Skin of body (tissue), 2 donors: ENCODE data around the gene MBD3L2. TPM values are rescaled to one million over a fixed set of nuclear protein-coding genes. Genes with fewer than 3 reads are reported as not detected.
"Not testable (repeated sequence)": the region's sequence is repeated elsewhere in the genome, so short reads cannot be mapped to it uniquely, and the experiment has no call there.

ENCODE experiments used
- DNase-seq: peaks from one replicate; lab custom pipeline; 2025; lab: John Stamatoyannopoulos, UW
- total RNA-seq: library from RNA; depleted of rRNA; stranded (reverse); fragments of >200 nt; gene quantifications from one replicate; pipeline ENCODE4 v1.2.3, GENCODE V29; 2014

MBD3L2 gene
- total RNA-seq, 1 donor from 2014 or later = not detected

GRCh38 chr19:7059977-7060376 lies 10.9 kb downstream of the MBD3L2 start:
- DNase-seq = not testable (repeated sequence)

DNA sequence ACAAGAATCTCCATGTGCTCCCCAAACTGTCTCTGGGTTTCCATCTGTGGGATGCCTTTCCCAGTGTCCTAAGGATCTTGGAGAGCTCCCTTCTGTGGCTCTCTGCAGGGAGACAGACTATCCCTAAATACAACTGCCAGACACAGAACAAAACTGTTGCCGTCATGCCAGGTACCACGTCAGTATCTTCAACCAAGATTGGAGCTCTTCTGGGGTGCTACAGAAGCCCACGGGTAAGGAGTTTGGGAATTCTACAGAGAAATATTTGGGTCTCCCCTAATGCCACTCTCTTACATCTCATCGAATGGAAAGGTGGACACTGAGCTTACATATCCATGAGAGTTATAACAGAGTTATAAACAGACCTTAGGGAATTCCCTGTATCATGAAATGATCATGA lies 14.2 kb downstream of the MBD3L2 start:
- DNase-seq = no peak

DNA sequence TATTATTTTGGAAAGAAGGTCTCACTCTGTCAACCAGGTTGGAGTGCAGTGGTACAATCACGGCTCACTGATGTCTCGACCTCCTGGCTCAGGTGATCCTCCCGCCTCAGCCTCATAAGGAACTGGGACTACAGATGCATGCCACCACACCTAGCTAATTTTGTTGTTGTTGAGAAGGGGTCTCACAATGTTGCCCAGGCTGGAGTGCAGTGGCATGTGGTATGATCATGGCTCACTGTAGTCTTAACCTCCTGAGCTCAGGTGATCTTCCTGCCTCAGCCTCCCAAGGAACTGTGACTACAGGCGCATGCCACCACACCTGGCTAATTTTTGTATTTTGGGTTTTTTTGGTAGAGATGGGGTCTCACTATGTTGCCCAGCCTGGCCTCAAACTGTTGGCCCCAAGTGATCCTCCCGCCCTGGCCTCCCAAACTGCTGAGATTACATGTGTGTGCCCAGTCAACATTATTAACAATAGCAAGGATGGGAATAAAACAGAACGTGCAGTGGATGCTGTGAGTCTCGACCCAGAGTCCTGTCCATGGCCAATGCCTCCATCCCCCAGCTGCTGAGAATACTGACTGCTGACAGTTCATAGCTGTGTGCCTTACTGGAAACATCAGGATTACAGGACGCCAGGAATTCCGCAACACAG lies 14.8 kb downstream of the MBD3L2 start:
- no peak for DNase-seq

DNA sequence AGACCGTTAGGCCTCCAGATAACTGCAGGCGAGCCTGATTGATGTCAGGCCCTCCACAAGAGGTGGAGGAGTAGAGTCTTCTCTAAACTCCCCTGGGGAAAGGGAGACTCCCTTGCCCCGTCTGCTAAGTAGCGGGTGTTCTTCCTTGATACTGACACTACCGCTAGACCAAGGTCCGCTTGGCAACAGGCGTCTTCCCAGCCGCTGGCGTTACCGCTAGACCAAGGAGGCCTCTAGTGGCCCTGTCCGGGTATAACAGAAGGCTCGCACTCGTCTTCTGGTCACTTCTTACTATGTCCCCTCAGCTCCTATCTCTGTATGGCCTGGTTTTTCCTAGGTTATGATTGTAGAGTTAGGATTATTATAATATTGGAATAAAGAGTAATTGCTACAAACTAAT lies 18.0 kb downstream of the MBD3L2 start:
- not testable (repeated sequence) for DNase-seq

GRCh38 chr19:7067716-7068115 lies 18.6 kb downstream of the MBD3L2 start:
- no peak for DNase-seq

GRCh38 chr19:7068599-7068998 lies 19.5 kb downstream of the MBD3L2 start:
- DNase-seq = no peak

- DNase-seq = peak; percentile 98
Measured at GRCh38 chr19:7069042-7069903, 20.2 kb downstream of the MBD3L2 start, which contains the start of gene ZNF557. TSS of gene ZNF557 (plus strand) at chr19:7069703. CDS start at chr19:7075075, 5,372 bp downstream.

DNA sequence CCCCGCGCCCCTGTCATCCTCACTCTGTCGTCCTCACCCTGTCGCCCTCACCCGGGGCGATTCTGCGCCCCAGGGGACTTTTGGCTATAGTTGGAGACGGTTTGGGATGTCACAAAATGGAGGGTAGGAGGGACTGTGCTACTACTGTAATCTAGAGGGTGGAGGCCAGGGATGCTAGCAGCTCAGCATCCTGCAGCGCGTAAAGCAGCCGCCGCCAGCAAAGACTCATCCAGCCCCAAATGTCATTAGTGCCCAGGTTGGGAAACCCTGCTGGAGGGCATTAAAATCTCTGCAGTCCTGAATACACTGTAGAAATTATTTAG lies 20.7 kb downstream of the MBD3L2 start:
- DNase-seq = no peak

GRCh38 chr19:7072541-7072940 lies 23.4 kb downstream of the MBD3L2 start:
- no peak for DNase-seq

- DNase-seq = no peak
Measured at GRCh38 chr19:7074705-7075282, 25.7 kb downstream of the MBD3L2 start.

- DNase-seq = no peak
Measured at GRCh38 chr19:7076151-7076550, 27.0 kb downstream of the MBD3L2 start.

DNA sequence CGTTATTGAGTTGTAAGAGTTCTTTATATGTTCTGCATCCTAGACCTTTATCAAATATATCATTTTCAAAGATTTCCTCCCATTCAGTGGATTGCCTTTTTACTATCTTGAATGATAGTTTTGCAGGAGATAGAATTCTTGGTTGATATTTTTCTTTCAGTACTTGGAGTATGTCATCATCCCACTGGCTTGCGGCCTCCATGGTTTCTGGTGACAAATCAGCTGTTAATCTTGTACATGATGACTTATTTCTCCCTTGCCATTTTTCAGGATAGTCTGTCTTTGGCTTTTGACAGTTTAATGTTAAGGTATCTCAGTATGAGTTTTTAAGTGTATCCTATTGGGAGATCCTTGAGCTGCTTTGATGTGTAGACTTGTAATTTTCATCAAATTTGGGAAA lies 28.9 kb downstream of the MBD3L2 start:
- no peak for DNase-seq

DNA sequence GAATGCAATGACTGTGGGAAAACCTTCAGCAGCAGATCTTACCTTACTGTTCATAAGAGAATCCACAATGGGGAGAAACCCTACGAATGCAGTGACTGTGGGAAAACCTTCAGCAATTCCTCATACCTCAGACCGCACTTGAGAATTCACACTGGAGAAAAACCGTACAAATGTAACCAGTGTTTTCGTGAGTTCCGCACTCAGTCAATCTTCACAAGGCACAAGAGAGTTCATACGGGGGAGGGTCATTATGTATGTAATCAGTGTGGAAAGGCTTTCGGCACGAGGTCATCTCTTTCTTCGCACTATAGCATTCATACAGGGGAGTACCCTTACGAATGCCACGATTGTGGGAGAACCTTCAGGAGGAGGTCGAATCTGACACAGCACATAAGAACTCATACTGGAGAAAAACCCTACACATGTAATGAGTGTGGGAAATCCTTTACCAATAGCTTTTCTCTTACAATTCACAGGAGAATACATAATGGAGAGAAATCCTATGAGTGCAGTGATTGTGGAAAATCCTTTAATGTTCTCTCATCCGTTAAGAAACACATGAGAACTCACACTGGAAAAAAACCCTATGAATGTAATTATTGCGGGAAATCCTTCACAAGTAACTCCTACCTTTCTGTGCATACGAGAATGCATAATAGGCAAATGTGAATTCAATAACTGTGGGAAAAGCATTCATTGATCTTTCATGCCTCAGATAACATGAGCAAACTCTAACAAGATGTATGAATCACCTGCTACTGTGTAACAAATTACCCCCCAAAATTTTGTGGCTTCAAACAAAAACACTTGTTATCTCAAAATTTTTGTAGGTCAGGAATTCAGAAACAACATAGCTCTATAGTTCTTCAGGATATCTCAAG lies 34.2 kb downstream of the MBD3L2 start:
- DNase-seq = no peak

DNA sequence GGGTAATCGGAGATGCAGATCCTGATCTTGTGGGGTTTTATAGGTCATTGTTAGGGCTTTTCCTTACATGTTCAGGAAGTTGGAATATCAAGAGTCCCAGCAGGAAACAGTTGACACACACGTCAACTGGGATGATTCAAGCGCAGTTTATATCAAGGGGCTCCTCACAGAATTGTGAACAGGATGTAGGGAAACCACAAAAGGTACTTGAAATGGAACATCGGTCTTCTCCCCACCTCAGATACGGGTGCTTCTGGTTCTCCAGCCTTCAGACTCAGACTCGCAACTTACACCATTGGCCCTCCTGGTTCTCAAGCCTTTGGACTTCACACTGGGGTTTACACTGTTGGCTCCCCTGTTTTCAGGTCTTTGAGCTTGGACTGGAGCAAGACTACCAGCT lies 39.9 kb downstream of the MBD3L2 start:
- no peak for DNase-seq

DNA sequence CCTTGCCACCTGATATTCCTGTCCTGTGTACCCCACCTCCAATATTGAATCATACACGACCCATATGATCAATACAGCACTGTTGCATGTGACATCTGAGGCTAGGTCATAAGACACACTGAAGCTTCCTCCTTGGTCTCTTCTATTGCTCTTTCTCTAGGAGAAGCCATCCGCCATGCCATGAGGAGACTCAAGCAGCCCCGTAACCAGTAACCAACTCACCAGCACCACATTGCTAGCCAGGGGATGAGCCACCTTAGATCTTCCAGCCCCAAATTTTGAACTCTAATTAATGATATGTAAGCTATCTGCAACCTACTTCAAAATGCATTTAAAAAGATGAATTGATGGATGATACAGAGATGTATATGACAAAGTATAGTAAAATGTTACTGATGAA lies 49.0 kb downstream of the MBD3L2 start:
- DNase-seq = no peak

- DNase-seq = peak; percentile 93
Measured at GRCh38 chr19:7098701-7099596, 49.8 kb downstream of the MBD3L2 start.

DNA sequence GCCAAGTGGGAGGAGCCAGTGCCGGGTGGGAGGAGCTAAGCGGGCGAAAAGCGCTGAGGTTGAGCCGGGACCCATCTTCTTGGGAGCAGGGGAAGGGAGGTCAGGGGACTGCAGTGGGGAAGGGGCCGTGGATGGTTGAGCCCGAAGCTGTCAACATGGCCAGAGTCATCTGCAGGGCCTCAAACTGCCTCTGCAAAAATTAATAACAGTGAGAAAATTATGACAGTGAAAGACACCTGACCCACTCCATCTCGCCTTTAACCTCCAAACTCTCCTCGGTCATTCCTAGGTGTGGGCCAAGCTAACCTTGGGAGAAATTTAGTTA lies 50.4 kb downstream of the MBD3L2 start:
- DNase-seq = no peak
